ENCODE data around the gene CLCN5.

GRCh38 chrX:50075630-50076339 is 153.4 kb downstream of the CLCN5 start:
- no peak for TF ChIP-seq CTCF (conservative IDR thresholded peaks at IDR 0.05 in 1 of 2, IDR thresholded peaks at IDR 0.05 in 1 of 2; ENCODE audit: low read depth in 1 of 2, low read length in 2 of 2)
- TF ChIP-seq EZH2 (IDR thresholded peaks at IDR 0.05; ENCODE audit: low read length, missing control alignments), result no peak

Measured in fibroblast of lung (primary cell).